ENCODE measurements around the gene ATP6V0E2. TPM values are rescaled to one million over a fixed set of nuclear protein-coding genes. Genes with fewer than 3 reads are reported as not detected.

Gene ATP6V0E2
- total RNA-seq, 1 experiment from 2014 or later, result 25.5 TPM

DNA sequence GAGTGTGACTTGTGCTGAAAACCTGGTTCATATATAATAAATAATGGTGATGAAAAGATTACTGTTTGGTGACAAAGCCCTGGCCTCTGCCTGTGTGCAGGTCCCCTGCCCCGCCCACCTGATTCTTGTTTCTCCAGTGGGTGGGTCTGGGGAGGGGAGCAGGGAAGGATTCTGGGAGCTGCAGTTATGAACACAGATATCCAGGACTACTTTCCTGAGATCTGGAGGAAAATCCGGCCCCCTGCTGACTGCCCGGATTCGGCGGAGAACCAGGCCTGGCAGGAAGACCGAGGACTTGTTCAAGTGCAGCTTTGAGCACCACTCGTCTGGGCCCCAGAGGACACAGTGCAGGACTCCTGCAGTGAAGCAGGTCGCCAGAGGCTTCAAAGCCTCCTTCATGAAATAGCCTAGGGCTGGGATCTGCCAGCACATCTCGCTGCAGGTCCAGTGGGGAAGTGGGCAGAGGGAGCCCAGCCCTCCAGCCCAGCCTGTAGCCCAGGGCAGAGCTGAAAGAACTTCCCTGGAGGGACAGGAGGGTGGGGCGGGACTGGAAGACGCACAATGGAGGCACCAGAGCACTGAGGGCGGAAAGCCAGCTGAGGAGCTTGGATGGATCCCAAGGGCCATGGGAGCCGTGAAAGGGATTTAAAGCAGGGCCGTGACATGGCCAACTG lies 7.0 kb downstream of the ATP6V0E2 start:
- Histone ChIP-seq H3K9me2 (ENCODE audit: insufficient read depth) (no peaks in the 10 kb centered on the region), H3K9me3 (ENCODE audit: control insufficient read depth in 1 of 2, insufficient read depth in 1 of 2, low read depth in 1 of 2, low read length in 2 of 2) (no peaks in the 10 kb centered on the region), H4K20me1 (ENCODE audit: insufficient read depth) (no peaks in the 10 kb centered on the region), H3K79me2 (ENCODE audit: insufficient read depth, low read length) (no peaks in the 10 kb centered on the region), H3K36me3 (ENCODE audit: control insufficient read depth in 1 of 2, insufficient read depth in 2 of 2, low read length in 2 of 2) (no peaks in the 10 kb centered on the region), H3K4me1 (ENCODE audit: control insufficient read depth in 1 of 2, insufficient read depth in 2 of 2, low read length in 2 of 2) (peaks cover 0 to 3% of the 10 kb centered on the region in 2 experiments; a peak in 1 of 4 replicates), H3K27ac (ENCODE audit: low read depth, low read length) (no peak overlapping the region), H3K27me3 (ENCODE audit: insufficient read depth, low read length) (no peaks in the 10 kb centered on the region), H3K4me3 (replicated peaks in 1 of 2; ENCODE audit: low read depth in 1 of 2, low read length in 2 of 2) (no peak overlapping the region), H2AFZ (ENCODE audit: low read depth, low read length, poor library complexity, severe bottlenecking) (no peak overlapping the region), H3K4me2 (ENCODE audit: low read length) (no peak overlapping the region), H3K9ac (ENCODE audit: low read length) (no peak overlapping the region)
- TF ChIP-seq EGR1 (IDR thresholded peaks at IDR 0.05; ENCODE audit: low read depth) (no peak), ZNF274 (IDR thresholded peaks at IDR 0.05; ENCODE audit: low read depth, low read length) (no peak), POLR2AphosphoS5 (IDR thresholded peaks at IDR 0.05; ENCODE audit: low read depth, low read length) (no peak), RAD21 (IDR thresholded peaks at IDR 0.05; ENCODE audit: low read depth) (no peak), YY1 (IDR thresholded peaks at IDR 0.05; ENCODE audit: extremely low read depth, insufficient replicate concordance, low read depth, low read length) (no peak), EZH2phosphoT487 (IDR thresholded peaks at IDR 0.05; ENCODE audit: borderline replicate concordance) (no peak), ELF1 (IDR thresholded peaks at IDR 0.05; ENCODE audit: borderline replicate concordance, low read depth) (no peak)
- ChIA-PET POLR2A (no interaction called here), CTCF (no interaction called here), RAD21 (ENCODE audit: low non-redundant PET in 1 of 2, low total read pairs in 2 of 2, uncharacterized antibody in 2 of 2, unreplicated experiment in 2 of 2) (no interaction called here)
- DNase-seq (ENCODE audit: low read depth, low spot score) (no peak), ATAC-seq (no peak)
- BruUV-seq (replicated peaks), result no TSS peak
- intact Hi-C loops (cut with micrococcal nuclease), result no loop called here

DNA sequence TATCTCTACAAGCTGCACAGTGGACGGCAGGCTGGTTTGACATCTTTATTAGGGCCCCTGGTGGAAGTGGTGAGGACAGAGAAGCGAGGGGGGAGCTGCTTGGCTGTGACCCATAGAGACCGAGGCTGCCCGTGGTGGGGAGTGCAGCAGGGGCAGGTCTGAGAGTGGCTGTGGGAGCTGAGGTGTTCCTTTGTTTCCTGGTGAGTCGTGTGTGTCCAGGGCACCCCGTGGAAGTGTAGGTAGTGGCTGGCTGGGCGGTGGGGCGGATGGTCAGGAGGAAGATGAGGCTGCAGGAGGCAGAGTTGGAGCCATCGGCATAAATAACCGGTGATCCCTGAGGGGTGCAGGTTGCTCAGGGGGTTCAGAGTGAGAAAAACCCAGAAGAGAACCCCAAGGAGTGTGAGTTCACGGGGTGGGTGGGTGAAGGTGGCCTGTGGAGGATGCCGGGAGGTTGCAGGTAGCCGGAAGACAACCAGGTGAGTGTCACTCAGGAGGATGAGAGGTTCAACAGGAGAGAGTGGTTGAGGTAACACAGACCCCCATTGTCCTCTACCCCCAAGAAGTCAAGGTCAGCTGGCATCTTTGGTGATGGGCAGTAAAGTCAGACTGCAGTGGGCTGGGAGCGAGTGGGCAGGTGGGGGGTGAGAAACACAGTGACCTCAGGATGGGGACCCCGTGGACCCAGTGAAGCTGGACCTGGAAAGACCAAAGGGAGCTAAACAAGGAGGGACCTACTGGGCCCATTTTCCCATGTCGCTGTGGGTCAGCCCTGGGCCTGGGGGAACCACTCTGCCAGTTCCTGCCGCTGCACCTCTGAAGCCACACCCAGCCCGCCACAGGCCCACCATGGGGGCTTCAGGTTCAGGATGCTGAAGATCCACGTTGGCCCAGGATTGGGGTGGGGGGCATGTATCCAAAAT lies 7.8 kb downstream of the ATP6V0E2 start:
- intact Hi-C loops (cut with micrococcal nuclease), result no loop called here
- Histone ChIP-seq H4K20me1 (ENCODE audit: insufficient read depth) (no peaks in the 10 kb centered on the region), H3K4me3 (replicated peaks in 1 of 2; ENCODE audit: low read depth in 1 of 2, low read length in 2 of 2) (no peak overlapping the region), H3K4me1 (ENCODE audit: control insufficient read depth in 1 of 2, insufficient read depth in 2 of 2, low read length in 2 of 2) (peaks cover 0 to 3% of the 10 kb centered on the region in 2 experiments; a peak in 1 of 4 replicates), H3K9ac (ENCODE audit: low read length) (no peak overlapping the region), H3K79me2 (ENCODE audit: insufficient read depth, low read length) (no peaks in the 10 kb centered on the region), H3K4me2 (ENCODE audit: low read length) (no peak overlapping the region), H3K9me3 (ENCODE audit: control insufficient read depth in 1 of 2, insufficient read depth in 1 of 2, low read depth in 1 of 2, low read length in 2 of 2) (no peaks in the 10 kb centered on the region), H3K27me3 (ENCODE audit: insufficient read depth, low read length) (no peaks in the 10 kb centered on the region), H3K27ac (ENCODE audit: low read depth, low read length) (no peak overlapping the region), H2AFZ (ENCODE audit: low read depth, low read length, poor library complexity, severe bottlenecking) (no peak overlapping the region), H3K9me2 (ENCODE audit: insufficient read depth) (no peaks in the 10 kb centered on the region), H3K36me3 (ENCODE audit: control insufficient read depth in 1 of 2, insufficient read depth in 2 of 2, low read length in 2 of 2) (no peaks in the 10 kb centered on the region)
- CTCF ChIA-PET, result no interaction called here
- no peak for TF ChIP-seq YY1 (IDR thresholded peaks at IDR 0.05; ENCODE audit: extremely low read depth, insufficient replicate concordance, low read depth, low read length)
- no peak for TF ChIP-seq EZH2phosphoT487 (IDR thresholded peaks at IDR 0.05; ENCODE audit: borderline replicate concordance)
- TF ChIP-seq EGR1 (IDR thresholded peaks at IDR 0.05; ENCODE audit: low read depth), result no peak
- TF ChIP-seq CBX3 (IDR thresholded peaks at IDR 0.05; ENCODE audit: low read depth), result no peak
- TF ChIP-seq, protein P1, sequence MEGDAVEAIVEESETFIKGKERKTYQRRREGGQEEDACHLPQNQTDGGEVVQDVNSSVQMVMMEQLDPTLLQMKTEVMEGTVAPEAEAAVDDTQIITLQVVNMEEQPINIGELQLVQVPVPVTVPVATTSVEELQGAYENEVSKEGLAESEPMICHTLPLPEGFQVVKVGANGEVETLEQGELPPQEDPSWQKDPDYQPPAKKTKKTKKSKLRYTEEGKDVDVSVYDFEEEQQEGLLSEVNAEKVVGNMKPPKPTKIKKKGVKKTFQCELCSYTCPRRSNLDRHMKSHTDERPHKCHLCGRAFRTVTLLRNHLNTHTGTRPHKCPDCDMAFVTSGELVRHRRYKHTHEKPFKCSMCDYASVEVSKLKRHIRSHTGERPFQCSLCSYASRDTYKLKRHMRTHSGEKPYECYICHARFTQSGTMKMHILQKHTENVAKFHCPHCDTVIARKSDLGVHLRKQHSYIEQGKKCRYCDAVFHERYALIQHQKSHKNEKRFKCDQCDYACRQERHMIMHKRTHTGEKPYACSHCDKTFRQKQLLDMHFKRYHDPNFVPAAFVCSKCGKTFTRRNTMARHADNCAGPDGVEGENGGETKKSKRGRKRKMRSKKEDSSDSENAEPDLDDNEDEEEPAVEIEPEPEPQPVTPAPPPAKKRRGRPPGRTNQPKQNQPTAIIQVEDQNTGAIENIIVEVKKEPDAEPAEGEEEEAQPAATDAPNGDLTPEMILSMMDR (IDR thresholded peaks at IDR 0.05 in 2 of 3, conservative IDR thresholded peaks at IDR 0.05 in 1 of 3; ENCODE audit: borderline replicate concordance in 1 of 3, insufficient read depth in 1 of 3, low read depth in 2 of 3, low read length in 2 of 3), result no peak
- TF ChIP-seq POLR2AphosphoS5 (IDR thresholded peaks at IDR 0.05; ENCODE audit: low read depth, low read length), result no peak
- no peak for TF ChIP-seq ZFX (IDR thresholded peaks at IDR 0.05)
- no peak for TF ChIP-seq TCF7L2 (IDR thresholded peaks at IDR 0.05; ENCODE audit: borderline replicate concordance, extremely low read depth, insufficient read depth, insufficient read length)
- TF ChIP-seq POLR2A (IDR thresholded peaks at IDR 0.05; ENCODE audit: borderline replicate concordance, extremely low read depth, insufficient read depth, insufficient read length), result no peak
- TF ChIP-seq SIN3A (IDR thresholded peaks at IDR 0.05; ENCODE audit: low read depth), result no peak
- TF ChIP-seq EZH2 (IDR thresholded peaks at IDR 0.05), result no peak
- TF ChIP-seq SP1 (IDR thresholded peaks at IDR 0.05; ENCODE audit: low read depth), result no peak
- TF ChIP-seq ELF1 (IDR thresholded peaks at IDR 0.05; ENCODE audit: borderline replicate concordance, low read depth), result no peak
- TF ChIP-seq FOSL1 (IDR thresholded peaks at IDR 0.05; ENCODE audit: low read depth), result no peak
- RAD21 ChIA-PET (ENCODE audit: low non-redundant PET in 1 of 2, low total read pairs in 2 of 2, uncharacterized antibody in 2 of 2, unreplicated experiment in 2 of 2), result no interaction called here
- no TSS peak for BruUV-seq (replicated peaks)
- ATAC-seq, result no peak
- POLR2A ChIA-PET, result no interaction called here
- DNase-seq (ENCODE audit: low read depth, low spot score), result no peak
